Heart right ventricle (tissue), 16 donors: ENCODE measurements around the gene NDUFC1. TPM values are rescaled to one million over a fixed set of nuclear protein-coding genes. Genes with fewer than 3 reads are reported as not detected.

Experiments used
- ATAC-seq, 8 donors: fragments of 200-7000 bp; cut with Tn5 transposase; one replicate each; pipeline ENCODE4 v1.9.1; 2020; ENCODE audit warnings: mild to moderate bottlenecking in 8 of 8, moderate library complexity in 8 of 8, moderate number of reproducible peaks in 1 of 8
- DNase-seq, 2 donors: peaks; one replicate each; pipeline ENCODE4 v3.0.0-alpha.2; 2020
- H3K27ac ChIP-seq, 10 donors: fragments of 200-600 bp; sonication (generic) in 2 of 10; one replicate each; pipeline versions ENCODE4 v1.5.0 to v1.8.0; 2020 to 2022; ENCODE audit warnings: mild to moderate bottlenecking in 3 of 10
- H3K27me3 ChIP-seq, 7 donors: fragments of 200-600 bp; one replicate each; pipeline ENCODE4 v1.8.0; 2021 to 2022; ENCODE audit warnings: mild to moderate bottlenecking in 2 of 7
- H3K36me3 ChIP-seq, 9 donors: fragments of 200-600 bp; sonication (generic) in 1 of 9; one replicate each; pipeline versions ENCODE4 v1.5.0 to v1.8.0; 2020 to 2022; ENCODE audit warnings: mild to moderate bottlenecking in 2 of 9
- H3K4me1 ChIP-seq, 9 donors: fragments of 200-600 bp; sonication (generic) in 1 of 9; one replicate each; pipeline versions ENCODE4 v1.5.0 to v1.8.0; 2020 to 2022; ENCODE audit warnings: mild to moderate bottlenecking in 4 of 9
- H3K4me3 ChIP-seq, 10 donors: fragments of 200-600 bp; sonication (generic) in 2 of 10; one replicate each; pipeline versions ENCODE4 v1.5.0 to v1.8.0; 2020 to 2022; ENCODE audit warnings: mild to moderate bottlenecking in 7 of 10, moderate library complexity in 2 of 10
- H3K9me3 ChIP-seq, 11 donors: fragments of 200-600 bp in 10 of 11; sonication (generic) in 2 of 11; one replicate each; pipeline versions ENCODE4 v1.5.0 to v1.8.0; 2013 to 2022; ENCODE audit warnings: mild to moderate bottlenecking in 2 of 11, control low read depth in 1 of 11, moderate library complexity in 1 of 11
- CTCF ChIP-seq, 9 donors: fragments of 200-600 bp; sonication (generic) in 2 of 9; IDR thresholded peaks; one replicate each; pipeline versions ENCODE4 v1.5.0 to v1.8.0; 2021 to 2022; ENCODE audit warnings: antibody characterized with exemption in 9 of 9, mild to moderate bottlenecking in 5 of 9, moderate library complexity in 1 of 9
- WGBS, 2 donors: extraction: QIAGEN DNeasy Blood & Tissue Kit; methylation state at CpG; one replicate each; pipeline ENCODE4 v1.1.7; 2013; ENCODE audit warnings: inconsistent platforms in 1 of 2; 5-methylcytosine and 5-hydroxymethylcytosine counted together
- intact Hi-C, 10 donors: fragments of 100-400 bp; cut with DNase I; formaldehyde crosslinking; loops; one replicate each; pipeline versions ENCODE4 v1.11.1 to v1.14.2; 2022
- polyA plus RNA-seq, 2 donors: library from polyadenylated mRNA; stranded (reverse); fragments of 200-250 nt; gene quantifications; one replicate each; pipeline ENCODE4 v1.2.3, GENCODE V29; 2013
- total RNA-seq, 10 donors: library from RNA; stranded (reverse); fragmentation: NEBNext Ultra II Directional in 3 of 10; extraction: Animal tissue kit (Norgen Biotek cat#: 25700) in 3 of 10; gene quantifications; one replicate each; pipeline versions ENCODE4 v1.2.1 to v1.2.4, GENCODE V29; 2021 to 2023
- donor health status: Arrhythmogenic right ventricular cardiomyopathy.
- donor health status: ischemic (EF 13 %, LVEDD 7.1; RV severe dilation, severe dysfunction).
- donor health status: healthy with polysubstance abuse.
- donor health status: DM: no; HTN: yes; CAD: no.
- donor health status: DM: no; HTN: no; CAD: no.
- donor health status: ischemic (EF 25% LVEDD 6.9; RV normal size, moderate dysfunction).
- donor health status: ischemic (EF 25% LVEDD 5.7; RV mildly dilated, moderate dysfunction).
- donor health status: healthy.
- donor health status: DM: yes; HTN: yes; CAD: no.
- donor health status: Ischemic cardiomyopathy.
- donor health status: ischemic (EF 35%, LVEDD 5.7; RV mildly dilated, moderate dysfunction).
- donor health status: nonischemic (EF 11% LVEDD 7.7; RV severe dilation, severe dysfunction).
- donor health status: DM: yes; HTN: yes; CAD: no.
- donor health status: PGD.
- donor health status: ischemic (EF 29% LVEDD 5.4; RV normal size, mild dysfunction).
- donor health status: nonischemic (EF 23%, LVEDD 6.1; RV moderate dilation, normal function).

Gene NDUFC1
- total and polyA plus RNA-seq, 12 donors: 184 to 266 (median 210) TPM

GRCh38 chr4:139243448-139244365 is 58.6 kb downstream of the NDUFC1 start:
- peak in 5 of 8 donors; percentile 44 to 71 (median 68) for ATAC-seq
- no peak overlapping the region for H3K4me3 ChIP-seq
- peaks cover 0 to 5% (median 0%) of the 10 kb centered on the region in 9 donors for H3K4me1 ChIP-seq
- H3K36me3 ChIP-seq: no peaks in the 10 kb centered on the region
- H3K27ac ChIP-seq: peak overlapping the region in 2 of 10 donors; percentile 0 to 28
- TF ChIP-seq CTCF (IDR thresholded peaks at IDR 0.05): no peak
- DNase-seq: no peak
- peaks cover 0 to 8% (median 0%) of the 10 kb centered on the region in 11 donors for H3K9me3 ChIP-seq
- WGBS, 2 donors: 91% methylated on average over 12 of the region's 12 CpGs
- H3K27me3 ChIP-seq: no peaks in the 10 kb centered on the region
- intact Hi-C loops: no loop called here

- H3K4me1 ChIP-seq: peaks cover 0 to 5% (median 0%) of the 10 kb centered on the region in 9 donors
- H3K27ac ChIP-seq: peak overlapping the region in 2 of 10 donors; percentile 11 to 28
- no peak for TF ChIP-seq CTCF (IDR thresholded peaks at IDR 0.05)
- H3K36me3 ChIP-seq: no peaks in the 10 kb centered on the region
- H3K4me3 ChIP-seq: no peak overlapping the region
- WGBS, 2 donors: 78 to 89% methylated on average over 2 of the region's 2 CpGs
- H3K9me3 ChIP-seq: peaks cover 0 to 11% (median 0%) of the 10 kb centered on the region in 11 donors
- no peaks in the 10 kb centered on the region for H3K27me3 ChIP-seq
- ATAC-seq (no peak), DNase-seq (no peak)
- intact Hi-C loops: no loop called here
Observed at GRCh38 chr4:139242511-139243051, 59.7 kb downstream of the NDUFC1 start.

- peaks cover 0 to 5% (median 0%) of the 10 kb centered on the region in 9 donors for H3K4me1 ChIP-seq
- TF ChIP-seq CTCF (IDR thresholded peaks at IDR 0.05): no peak
- no peaks in the 10 kb centered on the region for H3K27me3 ChIP-seq
- no peaks in the 10 kb centered on the region for H3K36me3 ChIP-seq
- no peak overlapping the region for H3K4me3 ChIP-seq
- no peak for ATAC-seq
- DNase-seq: no peak
- H3K27ac ChIP-seq: no peak overlapping the region
- H3K9me3 ChIP-seq: peaks cover 0 to 11% (median 0%) of the 10 kb centered on the region in 11 donors
- intact Hi-C loops: no loop called here
- WGBS, 2 donors: 88 to 90% methylated on average over 12 of the region's 12 CpGs
Observed at GRCh38 chr4:139241784-139242151, 60.5 kb downstream of the NDUFC1 start.

GRCh38 chr4:139241086-139241783 is 61.0 kb downstream of the NDUFC1 start:
- intact Hi-C loops: no loop called here
- Histone ChIP-seq H3K4me1 (peaks cover 0 to 4% (median 0%) of the 10 kb centered on the region in 9 donors), H3K36me3 (no peaks in the 10 kb centered on the region), H3K9me3 (peaks cover 0 to 11% (median 0%) of the 10 kb centered on the region in 11 donors), H3K27ac (no peak overlapping the region), H3K4me3 (no peak overlapping the region), H3K27me3 (no peaks in the 10 kb centered on the region)
- 84 to 87% methylated on average over 11 of the region's 11 CpGs for WGBS, 2 donors
- DNase-seq (no peak), ATAC-seq (no peak)
- no peak for TF ChIP-seq CTCF (IDR thresholded peaks at IDR 0.05)
